HTR-8/SVneo (cell line): ENCODE measurements around the gene INSIG1.

Experiments
- DNase-seq: peaks from one replicate; pipeline ENCODE4 v3.0.0; 2011; ENCODE audit warnings: low spot score, mixed read lengths; ENCODE audit not compliant: insufficient read length
- FAIRE-seq: peaks from 2 replicates; lab custom pipeline; 2011; peaks lifted over from hg19 to GRCh38; lab: Jason Lieb, UNC

INSIG1 gene

GRCh38 chr7:155297517-155298287 is at the start of gene INSIG1:
INSIG1 (plus strand) TSS chr7:155297878; CDS start chr7:155298286, 408 bp downstream.
- FAIRE-seq, result peak; percentile 42
- DNase-seq, result peak; percentile 85

- FAIRE-seq (no peak), DNase-seq (no peak)
These were observed 49.3 kb upstream of the INSIG1 start for GRCh38 chr7:155248366-155248756.

- DNase-seq (no peak), FAIRE-seq (no peak)
These were observed 45.8 kb upstream of the INSIG1 start for GRCh38 chr7:155251831-155252230.

- DNase-seq, result no peak
- no peak for FAIRE-seq
These were observed 45.2 kb upstream of the INSIG1 start for GRCh38 chr7:155252444-155252887.

GRCh38 chr7:155252892-155253501 is 44.7 kb upstream of the INSIG1 start:
- FAIRE-seq (no peak), DNase-seq (no peak)

GRCh38 chr7:155254018-155254417 is 43.7 kb upstream of the INSIG1 start:
- DNase-seq (no peak), FAIRE-seq (no peak)

- DNase-seq (no peak), FAIRE-seq (no peak)
These were observed 42.6 kb upstream of the INSIG1 start for GRCh38 chr7:155255071-155255470.

- DNase-seq (no peak), FAIRE-seq (no peak)
These were observed 42.1 kb upstream of the INSIG1 start for GRCh38 chr7:155255621-155256020.

GRCh38 chr7:155256081-155256760 is 41.5 kb upstream of the INSIG1 start:
- no peak for FAIRE-seq
- no peak for DNase-seq

GRCh38 chr7:155256761-155257481 is 40.8 kb upstream of the INSIG1 start:
- no peak for FAIRE-seq
- DNase-seq, result no peak

GRCh38 chr7:155257482-155258225 is 40.0 kb upstream of the INSIG1 start:
- DNase-seq, result no peak

GRCh38 chr7:155258226-155258560 is 39.5 kb upstream of the INSIG1 start:
- FAIRE-seq, result peak; percentile 65
- peak; percentile 57 for DNase-seq

More at GRCh38 chr7:155257482-155258225, 40.0 kb upstream of the INSIG1 start:
- FAIRE-seq, result no peak

GRCh38 chr7:155259866-155260497 is 37.7 kb upstream of the INSIG1 start:
- FAIRE-seq (no peak), DNase-seq (no peak)

- FAIRE-seq (no peak), DNase-seq (no peak)
These were observed 37.2 kb upstream of the INSIG1 start for GRCh38 chr7:155260498-155260872.

- DNase-seq (no peak), FAIRE-seq (no peak)
These were observed 36.4 kb upstream of the INSIG1 start for GRCh38 chr7:155261031-155261985.

- FAIRE-seq, result no peak
- DNase-seq, result no peak
These were observed 35.6 kb upstream of the INSIG1 start for GRCh38 chr7:155262031-155262430.

GRCh38 chr7:155263051-155263450 is 34.6 kb upstream of the INSIG1 start:
- no peak for FAIRE-seq
- no peak for DNase-seq

- peak; percentile 94 for FAIRE-seq
- no peak for DNase-seq
These were observed 34.0 kb upstream of the INSIG1 start for GRCh38 chr7:155263581-155264143.
